Left forelimb (tissue), 1 donor: ENCODE results near the gene TAS2R46.
"Not testable (repeated sequence)": the region's sequence is repeated elsewhere in the genome, so short reads cannot be mapped to it uniquely, and the experiment has no call there.

ENCODE experiments used
- DNase-seq: peaks from one replicate; pipeline ENCODE4 v3.0.0-alpha.2; 2018; ENCODE audit warnings: low spot score

TAS2R46 gene

GRCh38 chr12:11062194-11062593 is at the start of gene TAS2R46:
TSS of gene TAS2R46 (minus strand) at chr12:11062294. CDS start at chr12:11062294, 0 bp downstream.
- DNase-seq: not testable (repeated sequence)

- DNase-seq: not testable (repeated sequence)
Measured at GRCh38 chr12:11111213-11111612, 49.1 kb upstream of the TAS2R46 start.

- DNase-seq: no peak
Measured at GRCh38 chr12:11108862-11109261, 46.8 kb upstream of the TAS2R46 start.

GRCh38 chr12:11107719-11108118 is 45.6 kb upstream of the TAS2R46 start:
- no peak for DNase-seq

- no peak for DNase-seq
Measured at GRCh38 chr12:11106288-11106687, 44.2 kb upstream of the TAS2R46 start.

DNA sequence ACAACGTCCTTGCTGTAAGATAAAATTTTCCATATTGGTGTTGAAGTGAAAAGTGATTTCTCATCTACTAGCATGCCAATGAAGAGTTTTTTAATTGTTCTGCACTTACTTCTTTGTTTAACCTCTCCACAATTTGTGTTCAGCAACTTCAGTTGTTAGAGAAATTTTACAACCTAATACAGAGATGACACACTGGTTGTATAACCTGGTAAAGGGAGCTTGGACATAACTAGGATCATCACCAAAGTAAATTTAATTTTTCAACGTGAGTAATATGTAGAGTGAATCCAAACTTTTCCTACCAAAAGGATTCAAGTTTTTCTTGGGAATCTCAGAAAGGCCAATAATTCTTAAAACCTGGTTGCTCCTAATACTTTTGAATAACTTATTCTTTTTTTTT is 43.5 kb upstream of the TAS2R46 start:
- DNase-seq: no peak

- DNase-seq: not testable (repeated sequence)
Measured at GRCh38 chr12:11094910-11095309, 32.8 kb upstream of the TAS2R46 start.

- DNase-seq: no peak
Measured at GRCh38 chr12:11092128-11092527, 30.0 kb upstream of the TAS2R46 start, which contains the start of gene TAS2R43. TSS of gene TAS2R43 (minus strand) at chr12:11092313. CDS start at chr12:11092229, 84 bp downstream.

- DNase-seq: no peak
Measured at GRCh38 chr12:11089246-11089645, 27.2 kb upstream of the TAS2R46 start.

DNA sequence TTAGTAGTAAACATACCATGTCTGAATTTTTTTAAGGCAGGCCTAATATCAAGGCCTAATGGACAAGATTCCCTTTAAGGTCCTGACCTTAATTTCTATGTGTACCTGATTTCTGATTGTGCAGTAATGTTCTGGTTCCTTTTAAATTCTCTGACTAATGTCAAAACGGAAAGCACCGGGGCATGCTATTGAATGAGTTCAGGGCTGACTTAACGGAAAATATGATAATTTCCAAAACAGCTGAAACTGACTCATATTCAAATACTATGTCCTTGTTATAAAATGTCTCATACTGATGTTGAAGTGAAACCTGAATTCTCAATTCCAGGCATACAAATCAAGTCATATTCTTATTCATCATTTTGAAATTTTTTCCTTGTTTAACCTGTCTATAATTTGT is 23.3 kb upstream of the TAS2R46 start:
- DNase-seq: no peak

DNA sequence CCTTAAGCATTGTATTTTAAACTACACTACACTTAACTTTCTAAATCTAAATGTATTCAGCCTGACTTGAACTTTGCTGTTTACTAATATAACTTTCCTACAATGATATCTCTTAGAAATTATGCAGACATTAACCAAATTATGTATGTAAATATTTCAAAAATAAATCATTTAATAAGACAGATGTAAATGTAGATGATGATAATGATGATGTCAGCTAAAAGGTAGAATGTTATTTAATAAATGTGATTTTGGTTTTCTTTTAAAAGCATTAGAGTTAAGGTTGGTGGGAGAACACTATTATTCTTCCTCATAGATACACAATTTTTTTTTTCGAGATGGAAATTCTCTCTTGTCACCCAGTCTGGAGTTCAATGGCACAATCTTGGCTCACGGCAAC is 19.9 kb upstream of the TAS2R46 start:
- DNase-seq: no peak

GRCh38 chr12:11078246-11078645 is 16.2 kb upstream of the TAS2R46 start:
- no peak for DNase-seq

DNA sequence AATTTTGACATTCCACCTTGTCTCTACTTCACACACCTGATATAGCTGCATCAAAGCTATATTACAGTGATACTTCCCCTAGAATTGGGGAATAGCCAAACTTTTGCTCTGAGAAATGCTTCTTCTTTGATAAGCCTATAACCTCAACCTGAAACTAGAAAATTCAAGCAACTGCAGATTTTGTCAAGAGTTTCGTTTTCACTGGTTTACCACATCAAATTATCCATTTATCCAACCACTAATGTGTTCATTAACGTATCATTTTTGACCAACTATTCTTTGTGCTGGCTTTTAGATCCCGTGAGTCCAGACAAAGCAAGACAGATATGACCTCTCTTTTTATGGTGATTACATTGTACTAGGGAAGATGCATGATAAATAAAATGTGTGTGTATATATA is 13.5 kb upstream of the TAS2R46 start:
- no peak for DNase-seq

- no peak for DNase-seq
Measured at GRCh38 chr12:11071414-11071813, 9.3 kb upstream of the TAS2R46 start.

DNA sequence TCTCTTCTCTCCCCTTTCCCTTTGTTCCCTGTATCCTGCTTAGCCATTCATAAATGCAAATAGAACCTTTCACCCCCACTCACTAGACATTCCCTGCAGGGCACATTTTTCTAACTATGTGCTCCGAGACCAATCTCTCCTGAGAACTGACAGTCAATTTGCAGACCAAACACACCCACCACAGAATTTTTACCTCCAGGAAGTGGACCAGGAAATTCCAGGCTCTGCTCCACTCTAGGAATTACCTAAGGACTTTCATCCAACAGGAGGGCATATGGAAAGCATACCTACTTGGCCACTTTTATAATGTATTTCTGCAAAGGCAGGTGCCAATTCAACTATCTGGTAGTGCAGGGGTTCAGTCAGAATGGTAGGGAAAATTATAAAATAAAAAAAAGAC is 8.9 kb upstream of the TAS2R46 start:
- DNase-seq: no peak

- DNase-seq: no peak
Measured at GRCh38 chr12:11069854-11070365, 7.8 kb upstream of the TAS2R46 start.

GRCh38 chr12:11067514-11067913 is 5.4 kb upstream of the TAS2R46 start:
- no peak for DNase-seq

DNA sequence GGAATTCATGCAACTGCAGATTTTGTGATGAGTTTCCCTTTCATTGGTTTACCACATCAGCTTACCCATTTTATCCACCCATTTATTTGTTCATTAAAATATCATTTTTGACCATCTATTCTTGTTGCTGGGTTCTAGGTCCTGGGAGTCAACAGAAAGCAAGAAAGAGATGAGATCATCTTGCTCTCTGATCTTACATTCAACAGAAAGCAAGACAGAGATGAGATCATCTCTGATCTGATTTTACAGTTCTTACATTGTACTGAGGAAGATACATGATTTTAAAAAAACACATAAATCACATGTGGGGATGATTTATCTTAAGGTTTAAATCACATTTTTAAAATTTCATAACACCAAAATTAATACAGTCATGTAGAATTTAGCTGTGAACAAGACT is 2.3 kb downstream of the TAS2R46 start:
- no peak for DNase-seq

DNA sequence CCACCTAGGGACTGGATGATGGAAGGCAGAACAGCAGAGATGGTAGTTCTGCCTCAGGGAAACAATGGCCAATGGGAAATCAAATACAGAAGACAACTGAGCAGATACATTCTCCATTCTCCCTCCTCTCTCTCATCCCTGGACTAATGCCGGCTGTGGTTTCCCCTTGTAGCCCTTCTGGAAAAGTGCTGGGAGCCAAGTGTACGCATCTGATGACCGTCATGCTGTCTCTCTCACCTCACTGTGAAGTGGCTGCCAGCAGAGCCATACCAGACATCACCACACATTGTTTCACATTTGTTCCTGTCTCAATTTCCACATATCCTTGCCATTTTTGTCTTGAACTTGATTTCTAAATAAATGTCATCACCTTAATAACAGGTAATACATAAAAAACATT is 3.1 kb downstream of the TAS2R46 start:
- DNase-seq: no peak

DNA sequence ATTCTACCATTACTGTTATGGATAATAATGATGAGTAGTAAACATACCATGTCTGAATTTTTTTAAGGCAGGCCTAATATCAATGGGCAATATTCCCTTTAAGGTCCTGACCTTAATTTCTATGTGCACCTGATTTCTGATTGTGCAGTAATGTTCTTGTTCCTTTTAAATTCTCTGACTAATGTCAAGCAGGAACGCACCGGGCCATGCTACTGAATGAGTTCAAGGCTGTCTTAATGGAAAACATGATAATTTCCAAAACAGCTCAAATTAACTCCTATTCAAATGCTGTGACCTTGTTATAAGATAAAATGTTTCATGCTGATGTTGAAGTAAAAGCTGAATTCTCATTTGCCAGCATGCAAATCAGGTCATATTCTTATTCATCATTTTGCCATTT is 6.8 kb downstream of the TAS2R46 start:
- DNase-seq: no peak

- not testable (repeated sequence) for DNase-seq
Measured at GRCh38 chr12:11049806-11050531, 12.1 kb downstream of the TAS2R46 start.

GRCh38 chr12:11041366-11041765 is 20.7 kb downstream of the TAS2R46 start:
- not testable (repeated sequence) for DNase-seq

DNA sequence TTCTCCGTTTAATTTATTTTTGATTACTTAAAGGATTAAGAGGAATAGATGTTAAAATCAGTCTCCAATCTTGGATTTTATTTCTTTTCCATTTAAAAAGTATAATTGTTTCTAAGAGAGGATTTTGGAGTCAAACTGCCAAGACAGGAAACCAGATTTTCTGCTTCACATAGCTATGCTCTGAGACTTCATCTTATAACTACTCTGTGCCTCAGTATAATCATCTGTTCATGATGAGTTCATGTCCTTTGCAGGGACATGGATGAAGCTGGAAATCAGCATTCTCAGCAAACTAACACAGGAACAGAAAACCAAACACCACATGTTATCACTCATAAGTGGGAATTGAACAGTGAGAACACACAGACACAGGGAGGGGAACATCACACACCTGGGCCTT is 21.9 kb downstream of the TAS2R46 start:
- DNase-seq: no peak

DNA sequence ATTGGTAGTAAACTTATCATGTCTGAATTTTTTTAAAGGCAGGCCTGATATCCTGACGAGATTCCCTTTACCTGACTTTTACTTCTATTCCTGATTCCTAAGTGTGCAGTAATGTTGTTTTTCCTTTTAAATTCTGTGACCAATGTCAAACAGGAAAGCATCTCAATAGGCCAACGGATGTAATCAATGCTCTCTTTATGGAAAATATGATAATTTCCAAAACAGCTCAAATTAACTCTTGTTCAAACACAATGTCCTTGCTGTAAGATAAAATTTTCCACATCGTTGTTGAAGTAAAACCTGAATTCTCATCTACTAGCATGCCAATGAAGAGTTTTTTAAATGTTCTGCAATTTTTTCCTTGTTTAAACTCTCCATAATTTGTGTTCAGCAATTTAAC is 22.9 kb downstream of the TAS2R46 start:
- no peak for DNase-seq
